Nephron (organoid): Measurements from ENCODE around the gene CALM1.
A peak's percentile ranks its signal among the peaks of the same experiment; 100 is the strongest.

Experiments used
- H3K27ac Mint-ChIP-seq, 3 experiments: 2 replicates each; pipeline ENCODE4 v1.8.0; 2020; ENCODE audit warnings: mixed read lengths in 3 of 3, mild to moderate bottlenecking in 2 of 3, moderate library complexity in 1 of 3
- H3K27me3 Mint-ChIP-seq: 2 replicates; pipeline ENCODE4 v1.8.0; 2021; ENCODE audit warnings: low read depth, mild to moderate bottlenecking, moderate library complexity, mixed read lengths
- H3K36me3 Mint-ChIP-seq: 2 replicates; pipeline ENCODE4 v1.8.0; 2020; ENCODE audit warnings: low read depth, mixed read lengths
- H3K4me1 Mint-ChIP-seq: 2 replicates; pipeline ENCODE4 v1.8.0; 2020; ENCODE audit warnings: mixed read lengths
- H3K4me3 Mint-ChIP-seq, 3 experiments: 2 replicates each; pipeline ENCODE4 v1.8.0; 2020; ENCODE audit warnings: mild to moderate bottlenecking in 3 of 3, mixed read lengths in 3 of 3, moderate library complexity in 2 of 3
- H3K9me3 Mint-ChIP-seq: 2 replicates; pipeline ENCODE4 v1.8.0; 2020; ENCODE audit warnings: mixed read lengths
- TF ChIP-seq, protein P1 (sequence below), 3 experiments: fragments of 200-600 bp; sonication (generic); IDR thresholded peaks; one replicate each; pipeline ENCODE4 v1.5.0; 2021; ENCODE audit warnings: antibody characterized with exemption in 3 of 3; ENCODE audit not compliant: unreplicated experiment in 3 of 3

CALM1 gene

DNA sequence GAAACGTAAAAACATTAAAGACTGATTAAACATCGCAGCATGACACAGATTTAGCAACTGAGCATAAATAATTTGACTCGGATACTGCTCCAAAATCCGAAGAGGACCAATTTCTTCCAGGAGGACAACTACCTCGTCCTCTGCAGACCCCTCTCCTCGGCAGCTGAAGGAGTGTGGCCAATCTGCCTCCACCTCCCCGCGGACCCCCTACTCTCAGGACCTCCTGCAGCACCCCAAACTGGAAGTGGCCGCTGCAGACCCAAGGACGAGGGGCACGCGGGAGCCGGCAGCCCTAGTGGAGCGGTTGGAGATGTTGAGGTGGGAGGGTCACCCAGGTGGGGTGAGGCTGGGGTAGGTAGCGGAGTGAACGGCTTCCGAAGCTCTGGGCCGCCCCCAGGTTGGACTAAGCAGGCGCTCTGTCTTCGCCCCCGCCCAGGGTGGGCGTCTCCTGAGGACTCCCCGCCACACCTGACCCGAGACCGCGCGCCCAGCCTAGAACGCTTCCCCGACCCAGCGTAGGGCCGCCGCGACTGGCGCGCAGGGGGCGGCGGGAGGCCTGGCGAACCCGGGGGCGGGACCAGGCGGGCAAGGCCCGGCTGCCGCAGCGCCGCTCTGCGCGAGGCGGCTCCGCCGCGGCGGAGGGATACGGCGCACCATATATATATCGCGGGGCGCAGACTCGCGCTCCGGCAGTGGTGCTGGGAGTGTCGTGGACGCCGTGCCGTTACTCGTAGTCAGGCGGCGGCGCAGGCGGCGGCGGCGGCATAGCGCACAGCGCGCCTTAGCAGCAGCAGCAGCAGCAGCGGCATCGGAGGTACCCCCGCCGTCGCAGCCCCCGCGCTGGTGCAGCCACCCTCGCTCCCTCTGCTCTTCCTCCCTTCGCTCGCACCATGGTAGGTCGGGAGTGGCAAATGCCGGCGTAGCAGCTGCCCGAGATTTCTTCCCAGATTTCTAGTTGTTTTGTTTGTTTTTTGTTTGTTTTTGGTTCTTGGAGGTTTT lies at the start of gene CALM1:
Gene CALM1, plus strand, starts transcription at position 689 of the 999 bp plus-strand sequence. Its CDS starts 202 bp downstream, at position 891.
- H3K36me3 Mint-ChIP-seq, result peaks cover 21% of the 10 kb centered on the region
- TF ChIP-seq, protein P1, sequence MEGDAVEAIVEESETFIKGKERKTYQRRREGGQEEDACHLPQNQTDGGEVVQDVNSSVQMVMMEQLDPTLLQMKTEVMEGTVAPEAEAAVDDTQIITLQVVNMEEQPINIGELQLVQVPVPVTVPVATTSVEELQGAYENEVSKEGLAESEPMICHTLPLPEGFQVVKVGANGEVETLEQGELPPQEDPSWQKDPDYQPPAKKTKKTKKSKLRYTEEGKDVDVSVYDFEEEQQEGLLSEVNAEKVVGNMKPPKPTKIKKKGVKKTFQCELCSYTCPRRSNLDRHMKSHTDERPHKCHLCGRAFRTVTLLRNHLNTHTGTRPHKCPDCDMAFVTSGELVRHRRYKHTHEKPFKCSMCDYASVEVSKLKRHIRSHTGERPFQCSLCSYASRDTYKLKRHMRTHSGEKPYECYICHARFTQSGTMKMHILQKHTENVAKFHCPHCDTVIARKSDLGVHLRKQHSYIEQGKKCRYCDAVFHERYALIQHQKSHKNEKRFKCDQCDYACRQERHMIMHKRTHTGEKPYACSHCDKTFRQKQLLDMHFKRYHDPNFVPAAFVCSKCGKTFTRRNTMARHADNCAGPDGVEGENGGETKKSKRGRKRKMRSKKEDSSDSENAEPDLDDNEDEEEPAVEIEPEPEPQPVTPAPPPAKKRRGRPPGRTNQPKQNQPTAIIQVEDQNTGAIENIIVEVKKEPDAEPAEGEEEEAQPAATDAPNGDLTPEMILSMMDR (IDR thresholded peaks at IDR 0.05; ENCODE audit: unreplicated experiment in 3 of 3), result no peak
- H3K4me3 Mint-ChIP-seq, result peak within 1 kb of the TSS; percentile 94 to 98 (median 95)
- no peaks in the 10 kb centered on the region for H3K27me3 Mint-ChIP-seq
- H3K9me3 Mint-ChIP-seq, result no peaks in the 10 kb centered on the region
- peak within 1 kb of the TSS; percentile 34 to 84 (median 77) for H3K27ac Mint-ChIP-seq
- peaks cover 22% of the 10 kb centered on the region for H3K4me1 Mint-ChIP-seq

DNA sequence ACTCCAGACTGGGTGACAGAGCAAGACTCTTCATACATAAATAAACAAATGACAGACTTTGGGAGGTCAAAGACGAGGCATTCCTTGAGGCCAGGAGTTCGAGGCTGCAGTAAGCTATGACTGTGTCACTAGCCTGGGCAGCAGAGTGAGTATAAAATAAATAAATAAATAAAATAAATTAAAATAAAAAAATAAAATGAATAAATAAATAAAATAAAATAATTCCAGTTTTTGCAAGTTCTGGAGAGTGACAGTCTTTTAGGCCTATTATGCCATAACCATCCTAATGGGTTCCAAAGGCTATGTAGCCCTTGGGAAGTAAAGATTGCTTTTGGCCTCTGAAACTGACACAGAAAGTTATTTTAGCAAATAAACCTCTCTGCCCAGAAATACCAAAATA lies 48.6 kb upstream of the CALM1 start:
- no peaks in the 10 kb centered on the region for H3K27me3 Mint-ChIP-seq
- no peaks in the 10 kb centered on the region for H3K4me1 Mint-ChIP-seq
- H3K9me3 Mint-ChIP-seq, result no peaks in the 10 kb centered on the region
- no peaks in the 10 kb centered on the region for H3K36me3 Mint-ChIP-seq
- H3K4me3 Mint-ChIP-seq, result no peak overlapping the region
- TF ChIP-seq, protein P1 (IDR thresholded peaks at IDR 0.05; ENCODE audit: unreplicated experiment in 3 of 3), result no peak
- no peak overlapping the region for H3K27ac Mint-ChIP-seq

DNA sequence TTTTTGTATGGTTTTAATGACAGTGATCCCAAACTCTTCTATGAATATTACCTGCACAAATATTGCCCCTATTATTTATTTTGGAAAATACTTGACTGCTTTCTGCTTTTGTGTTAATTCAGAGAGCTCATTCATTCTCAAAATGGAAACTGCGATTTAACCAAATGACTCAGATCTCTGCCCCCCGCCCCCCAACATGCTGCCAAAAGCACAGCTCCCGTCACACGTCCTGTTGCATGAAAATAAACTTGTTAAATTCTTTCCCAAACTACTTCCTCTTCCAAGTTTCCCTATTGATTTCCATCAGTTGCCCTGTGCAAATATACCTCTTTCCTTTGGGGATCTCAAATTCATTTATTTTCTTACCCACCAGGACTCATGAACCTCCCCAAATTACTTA lies 47.1 kb upstream of the CALM1 start:
- Mint-ChIP-seq H3K36me3 (no peaks in the 10 kb centered on the region), H3K27ac (no peak overlapping the region), H3K27me3 (no peaks in the 10 kb centered on the region), H3K4me3 (no peak overlapping the region), H3K4me1 (no peaks in the 10 kb centered on the region), H3K9me3 (no peaks in the 10 kb centered on the region)
- TF ChIP-seq, protein P1 (IDR thresholded peaks at IDR 0.05; ENCODE audit: unreplicated experiment in 3 of 3), result no peak

DNA sequence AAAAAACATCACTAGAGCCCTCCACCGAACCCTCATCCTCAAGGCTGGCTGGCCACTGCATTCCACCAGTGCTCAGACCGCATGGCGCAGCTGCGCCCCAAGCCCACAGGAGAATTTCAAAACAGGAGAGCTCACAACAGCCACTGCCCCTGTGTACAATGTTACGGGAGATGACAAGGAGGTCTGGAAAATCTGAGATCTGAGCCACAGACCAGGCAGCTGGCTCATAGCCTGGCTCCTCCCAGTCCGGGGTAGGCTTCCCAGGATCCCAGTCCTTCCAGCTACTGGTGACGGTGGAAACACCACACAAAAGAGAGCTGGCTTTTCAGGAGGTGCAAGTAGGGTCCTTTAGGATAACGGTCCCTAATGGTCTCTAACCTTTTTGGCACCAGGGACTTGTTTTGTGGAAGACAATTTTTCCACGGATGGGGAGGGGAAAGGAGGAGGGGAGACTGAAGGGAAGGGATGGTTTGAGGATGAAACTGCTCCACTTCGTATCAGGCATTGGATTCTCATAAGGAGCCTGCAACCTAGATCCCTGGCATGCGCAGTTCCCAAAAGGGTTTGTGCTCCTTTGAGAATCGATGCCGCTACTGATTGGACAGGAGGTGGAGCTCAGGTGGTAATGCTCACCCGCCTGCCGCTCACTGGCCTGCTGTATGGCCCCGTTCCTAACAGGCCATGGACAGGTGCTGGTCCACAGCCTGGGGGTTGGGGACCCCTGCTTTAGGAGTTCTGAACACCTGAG lies 42.1 kb upstream of the CALM1 start:
- Mint-ChIP-seq H3K9me3 (no peaks in the 10 kb centered on the region), H3K4me3 (no peak overlapping the region), H3K4me1 (no peaks in the 10 kb centered on the region), H3K36me3 (no peaks in the 10 kb centered on the region), H3K27ac (no peak overlapping the region), H3K27me3 (no peaks in the 10 kb centered on the region)
- TF ChIP-seq, protein P1 (IDR thresholded peaks at IDR 0.05; ENCODE audit: unreplicated experiment in 3 of 3), result no peak

DNA sequence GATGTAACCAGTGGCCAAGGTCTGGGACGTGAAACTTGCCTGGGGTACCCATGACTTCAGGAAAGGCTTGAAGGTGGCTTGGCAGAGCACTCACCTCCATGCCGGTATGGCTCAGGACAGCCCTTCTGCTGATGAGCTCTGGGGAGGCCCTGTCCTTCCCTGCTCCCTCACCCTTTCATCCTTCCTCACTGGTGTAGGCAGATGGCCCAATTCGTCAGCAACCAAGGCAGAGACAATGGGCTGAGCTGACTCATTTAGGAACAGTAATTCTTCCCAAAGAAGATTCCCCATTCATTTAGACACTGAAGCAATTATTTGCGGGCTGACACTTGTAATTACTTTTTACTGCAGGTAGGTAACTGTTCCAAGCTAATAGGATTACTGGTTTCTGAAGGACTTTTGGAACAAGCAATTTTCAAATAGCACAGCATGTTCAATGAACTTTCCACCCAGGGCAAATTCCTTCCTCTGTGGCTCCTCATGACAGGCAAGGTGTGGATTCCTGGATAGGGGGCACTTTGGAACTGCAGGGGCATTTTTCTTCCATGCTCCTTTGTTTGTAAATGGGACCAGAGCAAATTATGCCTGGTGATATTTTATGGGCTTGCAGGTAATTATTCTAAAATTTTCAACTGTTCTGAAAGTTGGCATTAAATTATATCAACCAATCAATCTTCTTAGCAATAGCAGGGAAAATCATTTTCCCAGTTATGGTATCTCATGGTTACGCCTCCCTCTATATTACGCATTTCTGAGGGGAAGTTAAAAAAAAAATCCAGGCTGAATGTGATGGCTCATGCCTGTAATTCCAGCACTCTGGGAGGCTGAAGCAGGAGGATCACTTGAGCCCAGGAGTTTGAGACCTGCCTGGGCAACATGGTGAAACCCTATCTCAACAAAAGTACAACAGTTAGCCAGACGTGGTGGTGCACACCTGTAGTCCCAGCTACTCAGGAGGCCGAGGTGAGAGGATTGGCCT lies 41.0 kb upstream of the CALM1 start:
- Mint-ChIP-seq H3K4me1 (no peaks in the 10 kb centered on the region), H3K27me3 (no peaks in the 10 kb centered on the region), H3K9me3 (no peaks in the 10 kb centered on the region), H3K27ac (no peak overlapping the region), H3K4me3 (no peak overlapping the region), H3K36me3 (no peaks in the 10 kb centered on the region)
- TF ChIP-seq, protein P1 (IDR thresholded peaks at IDR 0.05; ENCODE audit: unreplicated experiment in 3 of 3), result no peak
